ENCODE results near the gene KRT84.

DNA sequence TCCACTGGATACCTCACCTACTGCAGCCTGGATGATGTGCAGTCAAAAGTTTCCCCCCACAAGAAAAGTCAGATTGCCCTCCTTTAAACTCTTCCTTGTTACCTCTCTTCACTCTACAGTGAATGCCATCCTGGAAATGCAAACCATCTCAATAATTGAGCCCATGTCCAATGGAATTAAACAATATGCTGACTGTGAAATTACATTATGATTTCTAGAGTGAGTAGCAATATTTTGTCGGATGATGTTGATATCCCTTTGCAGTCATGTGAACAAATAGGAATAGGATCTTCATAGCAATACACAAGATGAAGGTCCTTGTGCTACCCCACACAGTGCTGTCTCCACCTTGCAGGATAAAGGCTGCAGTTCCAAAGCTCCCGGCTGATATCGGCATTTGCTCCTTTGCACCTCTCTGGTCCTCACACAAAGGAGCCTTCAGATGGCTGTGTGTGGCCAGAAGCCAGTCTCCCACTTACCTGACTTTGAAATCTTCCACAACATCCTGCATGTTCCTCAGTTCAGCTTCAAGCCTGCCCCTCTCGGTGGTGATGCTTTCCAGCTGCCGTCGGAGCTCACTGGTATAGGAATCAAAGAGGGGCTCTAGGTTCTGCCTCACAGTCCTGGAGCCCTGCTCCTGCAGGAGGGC lies 47.2 kb upstream of the KRT84 start:
- no peak for TF ChIP-seq EZH2phosphoT487 (IDR thresholded peaks at IDR 0.05)
- TF ChIP-seq EZH2 (IDR thresholded peaks at IDR 0.05) = no peak
- TF ChIP-seq, protein P1, sequence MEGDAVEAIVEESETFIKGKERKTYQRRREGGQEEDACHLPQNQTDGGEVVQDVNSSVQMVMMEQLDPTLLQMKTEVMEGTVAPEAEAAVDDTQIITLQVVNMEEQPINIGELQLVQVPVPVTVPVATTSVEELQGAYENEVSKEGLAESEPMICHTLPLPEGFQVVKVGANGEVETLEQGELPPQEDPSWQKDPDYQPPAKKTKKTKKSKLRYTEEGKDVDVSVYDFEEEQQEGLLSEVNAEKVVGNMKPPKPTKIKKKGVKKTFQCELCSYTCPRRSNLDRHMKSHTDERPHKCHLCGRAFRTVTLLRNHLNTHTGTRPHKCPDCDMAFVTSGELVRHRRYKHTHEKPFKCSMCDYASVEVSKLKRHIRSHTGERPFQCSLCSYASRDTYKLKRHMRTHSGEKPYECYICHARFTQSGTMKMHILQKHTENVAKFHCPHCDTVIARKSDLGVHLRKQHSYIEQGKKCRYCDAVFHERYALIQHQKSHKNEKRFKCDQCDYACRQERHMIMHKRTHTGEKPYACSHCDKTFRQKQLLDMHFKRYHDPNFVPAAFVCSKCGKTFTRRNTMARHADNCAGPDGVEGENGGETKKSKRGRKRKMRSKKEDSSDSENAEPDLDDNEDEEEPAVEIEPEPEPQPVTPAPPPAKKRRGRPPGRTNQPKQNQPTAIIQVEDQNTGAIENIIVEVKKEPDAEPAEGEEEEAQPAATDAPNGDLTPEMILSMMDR (IDR thresholded peaks at IDR 0.05) = no peak

All from neural progenitor cell (in vitro differentiated cells).